Thoracic aorta (tissue), 2 donors: ENCODE data around the gene CDH22. TPM values are rescaled to one million over a fixed set of nuclear protein-coding genes. Genes with fewer than 3 reads are reported as not detected.

Experiments
- ATAC-seq: fragments of 150-250 bp; one replicate; pipeline ENCODE4 v1.8.0; 2017; ENCODE audit warnings: low read depth; ENCODE audit not compliant: insufficient number of reproducible peaks, low FRiP score
- DNase-seq: peaks from one replicate; pipeline ENCODE4 v3.0.0-alpha.2; 2020; ENCODE audit warnings: low spot score
- H3K27ac ChIP-seq, 2 donors: fragments of 200-600 bp; sonication (generic); 1 replicate in 1 of 2; 2 replicates in 1 of 2; pipeline ENCODE4 v1.5.1; 2016; ENCODE audit warnings: mild to moderate bottlenecking in 2 of 2, moderate library complexity in 2 of 2
- H3K27me3 ChIP-seq: fragments of 200-600 bp; sonication (generic); replicated peaks from 2 replicates; pipeline ENCODE4 v1.6.0; 2016; ENCODE audit warnings: mild to moderate bottlenecking; ENCODE audit not compliant: insufficient read depth
- H3K36me3 ChIP-seq: fragments of 200-600 bp; sonication (generic); one replicate; pipeline ENCODE4 v1.5.1; 2016
- H3K4me1 ChIP-seq, 2 donors: fragments of 200-600 bp; sonication (generic); 1 replicate in 1 of 2; 2 replicates in 1 of 2; pipeline versions ENCODE4 v1.5.1 to v1.6.0; 2016; ENCODE audit warnings: low read depth in 2 of 2, mild to moderate bottlenecking in 1 of 2; ENCODE audit not compliant: control insufficient read depth in 1 of 2
- H3K4me3 ChIP-seq: fragments of 200-600 bp; sonication (generic); 2 replicates; pipeline ENCODE4 v1.5.1; 2016; ENCODE audit warnings: mild to moderate bottlenecking
- H3K9me3 ChIP-seq: fragments of 200-600 bp; sonication (generic); 2 replicates; pipeline ENCODE4 v1.5.1; 2016
- total RNA-seq, 2 donors: library from RNA; depleted of rRNA; stranded (reverse); fragments of >200 nt; gene quantifications; one replicate each; pipeline versions ENCODE4 v1.1.0 to v1.2.3, GENCODE V29; 2016
- TF ChIP-seq, protein P1 (sequence below): fragments of 200-600 bp; sonication (generic); IDR thresholded peaks from one replicate; pipeline ENCODE4 v1.5.1; 2019; ENCODE audit warnings: antibody characterized with exemption

The CDH22 gene
- total RNA-seq, 2 donors from 2014 or later: not detected

DNA sequence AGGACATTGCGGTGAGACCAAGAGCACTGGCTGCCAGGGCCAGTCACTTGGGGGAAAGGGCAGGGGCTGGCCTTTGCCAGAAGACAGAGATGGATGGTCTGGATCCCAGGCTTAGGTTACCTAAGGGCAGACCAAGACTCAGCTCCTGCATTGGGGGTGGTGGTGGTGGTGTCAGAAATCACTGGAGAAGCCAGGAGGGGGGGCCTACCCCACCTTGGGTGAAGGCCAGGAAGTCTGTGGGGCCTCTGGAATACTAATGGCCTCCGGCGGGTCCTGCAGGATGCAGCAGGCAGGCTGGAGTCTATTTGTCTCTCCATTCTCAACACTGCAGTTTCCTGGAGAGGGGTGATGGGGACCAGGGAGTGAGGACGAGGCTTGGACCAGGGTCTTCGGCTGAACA lies 157.4 kb downstream of the CDH22 start:
- TF ChIP-seq, protein P1, sequence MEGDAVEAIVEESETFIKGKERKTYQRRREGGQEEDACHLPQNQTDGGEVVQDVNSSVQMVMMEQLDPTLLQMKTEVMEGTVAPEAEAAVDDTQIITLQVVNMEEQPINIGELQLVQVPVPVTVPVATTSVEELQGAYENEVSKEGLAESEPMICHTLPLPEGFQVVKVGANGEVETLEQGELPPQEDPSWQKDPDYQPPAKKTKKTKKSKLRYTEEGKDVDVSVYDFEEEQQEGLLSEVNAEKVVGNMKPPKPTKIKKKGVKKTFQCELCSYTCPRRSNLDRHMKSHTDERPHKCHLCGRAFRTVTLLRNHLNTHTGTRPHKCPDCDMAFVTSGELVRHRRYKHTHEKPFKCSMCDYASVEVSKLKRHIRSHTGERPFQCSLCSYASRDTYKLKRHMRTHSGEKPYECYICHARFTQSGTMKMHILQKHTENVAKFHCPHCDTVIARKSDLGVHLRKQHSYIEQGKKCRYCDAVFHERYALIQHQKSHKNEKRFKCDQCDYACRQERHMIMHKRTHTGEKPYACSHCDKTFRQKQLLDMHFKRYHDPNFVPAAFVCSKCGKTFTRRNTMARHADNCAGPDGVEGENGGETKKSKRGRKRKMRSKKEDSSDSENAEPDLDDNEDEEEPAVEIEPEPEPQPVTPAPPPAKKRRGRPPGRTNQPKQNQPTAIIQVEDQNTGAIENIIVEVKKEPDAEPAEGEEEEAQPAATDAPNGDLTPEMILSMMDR: no peak
- ATAC-seq: no peak
- no peaks in the 10 kb centered on the region for H3K4me1 ChIP-seq
- no peaks in the 10 kb centered on the region for H3K36me3 ChIP-seq
- H3K9me3 ChIP-seq: no peaks in the 10 kb centered on the region
- DNase-seq: no peak
- H3K27me3 ChIP-seq: no peaks in the 10 kb centered on the region
- no peak overlapping the region for H3K4me3 ChIP-seq
- no peak overlapping the region for H3K27ac ChIP-seq

DNA sequence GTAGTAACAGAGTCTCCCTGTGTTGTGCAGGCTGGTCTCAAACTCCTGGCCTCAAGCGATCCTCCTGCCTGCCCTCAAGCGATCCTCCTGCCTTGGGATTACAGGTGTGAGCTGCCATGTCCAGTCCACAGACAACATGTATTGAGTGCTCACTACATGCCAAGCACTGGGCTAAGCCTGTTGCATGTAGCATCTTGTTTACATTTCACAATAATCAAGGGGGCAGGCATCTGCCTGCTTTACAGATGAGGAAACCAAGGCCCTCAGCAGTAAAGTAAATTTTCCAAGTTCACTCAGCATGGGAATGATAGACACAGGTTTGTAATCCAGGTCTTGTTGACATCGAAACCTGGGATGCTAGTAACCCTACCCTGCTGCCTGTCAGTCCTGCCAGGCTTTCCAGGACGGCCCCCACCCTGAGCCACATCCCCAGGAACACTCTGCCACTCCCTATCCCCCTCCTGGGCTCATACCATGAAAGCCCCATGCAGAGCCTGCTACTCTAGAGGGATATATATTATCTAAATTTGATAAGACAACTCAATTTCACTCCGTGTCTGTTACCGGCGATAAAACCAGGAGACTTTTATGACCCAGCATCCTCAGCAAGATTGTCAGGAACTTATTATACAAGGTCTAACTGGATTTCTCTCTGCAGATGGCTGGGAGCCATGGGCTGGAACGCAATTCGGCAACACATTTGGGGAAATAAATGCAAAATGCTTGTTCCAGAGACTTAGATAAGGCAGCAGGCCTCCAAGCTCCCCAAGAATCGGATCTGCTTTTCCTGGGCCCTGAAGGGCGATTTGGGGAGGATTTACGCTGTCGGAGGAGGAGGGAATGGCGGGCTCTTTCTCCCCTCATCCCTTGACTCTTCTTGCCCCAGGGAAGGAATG lies 159.7 kb downstream of the CDH22 start:
- no peaks in the 10 kb centered on the region for H3K4me1 ChIP-seq
- H3K9me3 ChIP-seq: no peaks in the 10 kb centered on the region
- H3K27ac ChIP-seq: no peak overlapping the region
- no peak for DNase-seq
- TF ChIP-seq, protein P1: no peak
- H3K36me3 ChIP-seq: no peaks in the 10 kb centered on the region
- H3K4me3 ChIP-seq: no peak overlapping the region
- no peak for ATAC-seq
- no peaks in the 10 kb centered on the region for H3K27me3 ChIP-seq

DNA sequence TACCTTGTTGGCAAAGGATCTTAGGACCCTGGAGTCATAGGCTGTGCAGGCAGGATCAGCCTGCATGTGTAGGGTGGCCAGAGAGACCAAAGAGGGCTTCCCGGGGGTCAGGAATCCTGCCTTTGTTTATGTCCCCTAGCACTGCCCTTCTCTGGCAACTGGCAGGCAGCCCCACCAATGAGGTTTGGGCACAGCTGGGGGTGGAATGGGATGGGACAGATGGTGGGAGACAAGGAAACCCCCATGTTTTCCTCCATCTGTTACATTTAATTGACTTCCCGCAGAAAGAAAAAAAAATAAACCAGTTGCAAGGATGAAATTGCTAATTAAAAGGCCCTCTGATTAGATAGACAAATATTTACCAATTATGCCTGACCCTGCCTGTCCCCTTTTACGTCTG lies 162.6 kb downstream of the CDH22 start:
- Histone ChIP-seq H3K27me3 (no peaks in the 10 kb centered on the region), H3K4me1 (no peaks in the 10 kb centered on the region)

DNA sequence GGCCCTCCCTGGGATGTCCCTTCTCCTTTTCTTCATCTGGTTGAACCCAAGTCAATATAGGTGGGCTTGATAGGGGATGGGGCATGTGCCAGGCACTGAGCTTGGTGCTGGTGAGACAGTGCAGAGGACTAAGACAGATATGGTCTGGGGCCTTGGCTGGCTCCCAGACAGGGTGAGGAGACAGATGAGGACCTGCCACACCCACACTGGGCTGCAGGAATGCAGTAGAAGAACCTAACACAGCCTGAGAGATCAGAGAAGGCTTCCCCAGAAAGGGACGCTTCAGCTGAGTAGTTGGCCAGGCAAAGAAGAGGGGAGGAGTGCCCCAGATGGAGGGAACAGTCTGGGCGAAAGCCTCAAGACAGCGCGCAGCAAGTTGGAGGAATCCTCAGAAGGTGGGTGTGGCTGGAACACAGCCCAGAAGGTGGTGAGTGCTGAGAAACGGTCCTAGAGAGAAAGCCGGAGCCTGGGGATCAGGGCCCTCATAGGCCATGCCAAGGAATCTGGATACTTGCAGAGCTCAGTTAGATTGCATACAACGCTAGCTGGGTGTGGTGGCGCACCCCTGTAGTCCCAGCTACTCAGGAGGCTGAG lies 163.8 kb downstream of the CDH22 start:
- ATAC-seq (no peak), DNase-seq (no peak)
- Histone ChIP-seq H3K9me3 (no peaks in the 10 kb centered on the region), H3K4me3 (no peak overlapping the region), H3K27me3 (no peaks in the 10 kb centered on the region), H3K36me3 (no peaks in the 10 kb centered on the region), H3K27ac (no peak overlapping the region), H3K4me1 (no peaks in the 10 kb centered on the region)
- TF ChIP-seq, protein P1: no peak

More for the DNA sequence above, 162.6 kb downstream of the CDH22 start:
- ATAC-seq (no peak), DNase-seq (no peak)
- Histone ChIP-seq H3K9me3 (no peaks in the 10 kb centered on the region), H3K27ac (no peak overlapping the region), H3K36me3 (no peaks in the 10 kb centered on the region), H3K4me3 (no peak overlapping the region)
- TF ChIP-seq, protein P1: no peak

DNA sequence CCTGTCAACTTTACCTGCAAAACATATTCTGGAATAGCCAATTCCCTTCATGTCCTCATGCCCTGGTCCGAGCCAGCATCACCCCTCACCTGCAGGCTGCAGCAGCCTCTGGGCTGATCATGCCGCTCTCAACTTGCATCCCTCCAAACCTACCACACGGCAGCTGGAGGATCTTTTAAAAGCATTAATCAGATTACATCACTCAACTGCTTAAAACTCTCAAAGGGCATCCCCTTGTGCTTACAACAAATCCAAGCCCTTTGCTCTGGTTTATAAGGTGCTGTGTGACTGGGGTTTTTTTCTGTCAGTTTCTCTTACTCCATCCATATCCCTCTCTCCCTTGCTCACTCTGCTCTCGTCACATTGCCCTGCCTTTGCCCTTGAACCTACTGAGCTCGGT lies 166.2 kb downstream of the CDH22 start:
- Histone ChIP-seq H3K36me3 (no peaks in the 10 kb centered on the region), H3K4me1 (no peaks in the 10 kb centered on the region), H3K27me3 (no peaks in the 10 kb centered on the region), H3K27ac (no peak overlapping the region), H3K4me3 (no peak overlapping the region), H3K9me3 (no peaks in the 10 kb centered on the region)
- ATAC-seq (no peak), DNase-seq (no peak)
- TF ChIP-seq, protein P1: no peak
